Neural progenitor cell (in vitro differentiated cells): Measurements from ENCODE around the gene DGLUCY.

Experiments used
- EZH2 ChIP-seq: fragments of 200-600 bp; sonication (generic); IDR thresholded peaks from 2 replicates; pipeline ENCODE4 v1.6.1; 2017; ENCODE audit warnings: antibody characterized with exemption, mild to moderate bottlenecking, moderate library complexity
- EZH2phosphoT487 ChIP-seq: fragments of 200-600 bp; sonication (generic); IDR thresholded peaks from 2 replicates; pipeline ENCODE4 v1.6.1; 2017; ENCODE audit warnings: antibody characterized with exemption
- TF ChIP-seq, protein P1 (sequence below): fragments of 200-600 bp; sonication (generic); IDR thresholded peaks from 2 replicates; pipeline ENCODE4 v1.5.1; 2017; ENCODE audit warnings: antibody characterized with exemption, mild to moderate bottlenecking

GRCh38 chr14:91167380-91167770 lies 53.5 kb downstream of the DGLUCY start:
- TF ChIP-seq, protein P1, sequence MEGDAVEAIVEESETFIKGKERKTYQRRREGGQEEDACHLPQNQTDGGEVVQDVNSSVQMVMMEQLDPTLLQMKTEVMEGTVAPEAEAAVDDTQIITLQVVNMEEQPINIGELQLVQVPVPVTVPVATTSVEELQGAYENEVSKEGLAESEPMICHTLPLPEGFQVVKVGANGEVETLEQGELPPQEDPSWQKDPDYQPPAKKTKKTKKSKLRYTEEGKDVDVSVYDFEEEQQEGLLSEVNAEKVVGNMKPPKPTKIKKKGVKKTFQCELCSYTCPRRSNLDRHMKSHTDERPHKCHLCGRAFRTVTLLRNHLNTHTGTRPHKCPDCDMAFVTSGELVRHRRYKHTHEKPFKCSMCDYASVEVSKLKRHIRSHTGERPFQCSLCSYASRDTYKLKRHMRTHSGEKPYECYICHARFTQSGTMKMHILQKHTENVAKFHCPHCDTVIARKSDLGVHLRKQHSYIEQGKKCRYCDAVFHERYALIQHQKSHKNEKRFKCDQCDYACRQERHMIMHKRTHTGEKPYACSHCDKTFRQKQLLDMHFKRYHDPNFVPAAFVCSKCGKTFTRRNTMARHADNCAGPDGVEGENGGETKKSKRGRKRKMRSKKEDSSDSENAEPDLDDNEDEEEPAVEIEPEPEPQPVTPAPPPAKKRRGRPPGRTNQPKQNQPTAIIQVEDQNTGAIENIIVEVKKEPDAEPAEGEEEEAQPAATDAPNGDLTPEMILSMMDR = no peak
- TF ChIP-seq EZH2phosphoT487 (no peak), EZH2 (no peak)
